LNCAP (cell line): Measurements from ENCODE around the gene CACNA1C.
A peak's percentile ranks its signal among the peaks of the same experiment; 100 is the strongest.

ENCODE experiments used
- TF ChIP-seq, protein P1 (sequence below): fragments of 450-650 bp; IDR thresholded peaks from 2 replicates; pipeline ENCODE4 v1.5.1; 2017; ENCODE audit warnings: mild to moderate bottlenecking

Gene CACNA1C

DNA sequence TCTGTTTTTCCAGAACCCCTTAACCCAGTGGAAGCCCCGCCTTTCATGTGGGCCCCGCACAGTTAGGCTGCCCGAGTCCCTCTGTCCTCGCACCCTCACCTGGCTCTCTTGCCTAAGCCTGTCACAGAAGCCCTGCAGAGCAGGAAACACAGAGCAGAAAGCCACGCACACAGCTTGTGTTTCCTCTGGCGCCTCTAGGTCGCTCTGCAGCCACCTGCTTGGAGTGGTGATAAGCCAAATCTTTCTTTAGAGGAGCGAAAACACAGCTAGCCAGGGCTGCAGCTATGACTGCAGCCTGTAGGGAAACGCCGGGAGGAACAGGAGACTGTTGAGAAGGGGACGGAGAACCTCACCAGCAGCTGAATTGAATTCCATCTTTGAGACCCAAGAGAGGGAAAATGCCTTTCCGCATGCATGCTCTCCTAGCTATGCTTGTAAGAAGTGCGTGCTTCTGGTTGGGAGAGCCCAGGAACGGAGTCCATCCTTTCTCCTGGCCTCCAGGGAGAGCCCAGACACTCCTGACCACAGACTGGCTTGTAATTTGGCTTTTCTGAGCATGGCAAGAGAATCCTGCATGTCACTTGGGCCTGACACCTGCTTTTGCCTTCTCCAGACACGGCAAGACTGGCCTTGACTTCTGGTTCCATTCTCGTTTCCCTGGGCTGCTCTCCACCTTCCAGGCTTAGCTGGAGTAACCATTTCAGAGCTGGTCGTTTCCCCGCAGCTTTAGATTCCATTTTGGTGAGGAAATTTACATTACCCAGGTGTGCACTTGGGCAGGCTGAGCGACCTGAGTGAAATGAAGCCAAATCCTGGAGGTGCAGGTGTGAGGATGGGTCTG, 301.6 kb downstream of the CACNA1C start:
- TF ChIP-seq, protein P1, sequence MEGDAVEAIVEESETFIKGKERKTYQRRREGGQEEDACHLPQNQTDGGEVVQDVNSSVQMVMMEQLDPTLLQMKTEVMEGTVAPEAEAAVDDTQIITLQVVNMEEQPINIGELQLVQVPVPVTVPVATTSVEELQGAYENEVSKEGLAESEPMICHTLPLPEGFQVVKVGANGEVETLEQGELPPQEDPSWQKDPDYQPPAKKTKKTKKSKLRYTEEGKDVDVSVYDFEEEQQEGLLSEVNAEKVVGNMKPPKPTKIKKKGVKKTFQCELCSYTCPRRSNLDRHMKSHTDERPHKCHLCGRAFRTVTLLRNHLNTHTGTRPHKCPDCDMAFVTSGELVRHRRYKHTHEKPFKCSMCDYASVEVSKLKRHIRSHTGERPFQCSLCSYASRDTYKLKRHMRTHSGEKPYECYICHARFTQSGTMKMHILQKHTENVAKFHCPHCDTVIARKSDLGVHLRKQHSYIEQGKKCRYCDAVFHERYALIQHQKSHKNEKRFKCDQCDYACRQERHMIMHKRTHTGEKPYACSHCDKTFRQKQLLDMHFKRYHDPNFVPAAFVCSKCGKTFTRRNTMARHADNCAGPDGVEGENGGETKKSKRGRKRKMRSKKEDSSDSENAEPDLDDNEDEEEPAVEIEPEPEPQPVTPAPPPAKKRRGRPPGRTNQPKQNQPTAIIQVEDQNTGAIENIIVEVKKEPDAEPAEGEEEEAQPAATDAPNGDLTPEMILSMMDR = no peak

DNA sequence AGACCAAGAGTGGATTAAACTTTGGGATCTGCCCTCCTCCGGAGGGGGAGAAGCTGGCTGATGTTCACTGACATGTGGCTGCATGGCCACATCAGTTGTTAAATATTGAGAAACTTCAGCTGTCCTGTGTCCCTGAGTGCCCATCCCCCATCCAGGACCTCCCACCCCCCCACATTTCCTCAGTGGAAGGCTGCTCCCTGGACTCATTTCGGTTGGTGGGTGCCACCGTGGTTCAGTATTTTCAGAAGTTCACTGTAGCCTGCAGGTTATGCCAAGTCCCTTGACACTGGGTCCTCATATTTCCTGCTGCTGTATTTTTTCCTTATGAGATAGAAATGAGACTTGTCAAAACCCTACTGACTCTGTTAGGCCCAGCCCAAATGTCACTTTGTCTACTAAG, 302.4 kb downstream of the CACNA1C start:
- TF ChIP-seq, protein P1 = no peak

DNA sequence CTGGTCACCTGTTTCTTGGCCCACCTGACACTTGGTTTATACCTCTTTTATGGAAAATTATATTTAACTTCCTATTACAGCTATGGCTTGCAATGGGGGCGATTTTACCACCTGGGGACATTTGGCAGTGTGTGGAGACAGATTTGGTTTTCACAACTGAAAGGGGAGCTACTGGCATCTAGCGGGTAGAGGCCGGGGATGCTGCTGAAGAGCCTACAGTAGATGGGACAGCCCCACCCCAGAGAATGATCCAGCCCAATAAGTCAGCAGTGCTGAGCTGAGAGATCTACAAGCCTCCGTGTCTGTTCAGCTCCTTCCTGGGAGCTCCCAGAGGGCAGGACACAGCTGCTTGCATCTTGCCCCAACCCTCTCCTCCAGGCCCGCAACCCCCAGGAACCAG, 302.8 kb downstream of the CACNA1C start:
- TF ChIP-seq, protein P1 = no peak

DNA sequence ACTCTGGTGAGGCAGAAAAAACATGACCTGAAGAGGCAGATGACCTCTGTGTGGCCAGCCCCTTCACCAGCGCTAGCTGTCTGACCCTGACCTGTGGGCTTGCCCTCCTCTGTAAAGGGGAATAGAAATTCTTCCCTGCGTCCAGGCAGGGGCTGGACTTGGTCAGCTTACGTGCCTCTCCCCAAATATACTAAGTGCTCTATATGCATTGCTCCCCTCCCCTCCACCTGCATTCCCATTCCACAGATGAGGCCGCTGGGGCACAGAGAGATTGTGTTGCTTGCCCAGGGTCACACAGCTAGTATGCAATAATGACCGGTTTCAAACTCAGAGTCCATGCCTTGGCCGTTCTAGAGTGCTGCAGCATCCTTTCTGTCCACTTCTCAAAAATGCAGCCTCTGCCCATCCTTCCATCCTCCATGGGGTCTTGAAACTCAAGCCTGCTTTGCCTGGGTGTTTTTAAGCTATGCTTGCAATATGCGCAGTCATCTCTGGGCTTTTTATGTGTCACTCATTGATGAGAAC, 303.9 kb downstream of the CACNA1C start:
- TF ChIP-seq, protein P1 = no peak

DNA sequence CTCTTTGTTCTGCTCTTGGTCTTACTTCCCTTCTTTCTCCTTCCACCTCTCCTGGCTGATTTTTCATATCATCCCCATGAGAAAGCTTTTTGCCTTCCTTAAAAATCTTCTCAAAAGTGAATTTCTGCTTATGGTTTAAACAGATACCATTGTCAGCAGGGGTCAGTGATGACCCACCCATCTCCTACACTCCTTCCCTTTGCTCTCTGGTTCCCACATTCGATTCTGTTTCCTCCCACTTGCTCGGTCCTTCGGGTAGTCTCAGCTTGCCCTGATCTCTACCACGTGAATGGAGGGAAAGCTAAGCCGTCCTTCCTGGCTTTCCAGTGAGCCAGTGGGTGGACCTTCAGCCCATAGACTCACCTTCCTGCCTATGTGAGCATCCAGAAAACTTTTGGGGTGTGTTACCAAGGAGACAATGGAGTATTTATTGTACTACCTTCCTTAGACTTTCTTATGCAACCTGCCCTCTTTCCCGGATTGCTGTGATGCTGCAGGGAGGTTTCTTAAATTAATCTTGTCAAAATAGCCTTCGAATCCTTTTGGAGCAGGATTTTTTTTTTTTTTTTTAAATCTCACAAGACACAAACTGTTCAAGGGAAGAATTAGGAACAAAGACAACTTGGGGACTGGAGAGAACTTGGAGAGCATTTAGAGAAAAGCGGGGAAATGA, 306.3 kb downstream of the CACNA1C start:
- TF ChIP-seq, protein P1 = no peak

DNA sequence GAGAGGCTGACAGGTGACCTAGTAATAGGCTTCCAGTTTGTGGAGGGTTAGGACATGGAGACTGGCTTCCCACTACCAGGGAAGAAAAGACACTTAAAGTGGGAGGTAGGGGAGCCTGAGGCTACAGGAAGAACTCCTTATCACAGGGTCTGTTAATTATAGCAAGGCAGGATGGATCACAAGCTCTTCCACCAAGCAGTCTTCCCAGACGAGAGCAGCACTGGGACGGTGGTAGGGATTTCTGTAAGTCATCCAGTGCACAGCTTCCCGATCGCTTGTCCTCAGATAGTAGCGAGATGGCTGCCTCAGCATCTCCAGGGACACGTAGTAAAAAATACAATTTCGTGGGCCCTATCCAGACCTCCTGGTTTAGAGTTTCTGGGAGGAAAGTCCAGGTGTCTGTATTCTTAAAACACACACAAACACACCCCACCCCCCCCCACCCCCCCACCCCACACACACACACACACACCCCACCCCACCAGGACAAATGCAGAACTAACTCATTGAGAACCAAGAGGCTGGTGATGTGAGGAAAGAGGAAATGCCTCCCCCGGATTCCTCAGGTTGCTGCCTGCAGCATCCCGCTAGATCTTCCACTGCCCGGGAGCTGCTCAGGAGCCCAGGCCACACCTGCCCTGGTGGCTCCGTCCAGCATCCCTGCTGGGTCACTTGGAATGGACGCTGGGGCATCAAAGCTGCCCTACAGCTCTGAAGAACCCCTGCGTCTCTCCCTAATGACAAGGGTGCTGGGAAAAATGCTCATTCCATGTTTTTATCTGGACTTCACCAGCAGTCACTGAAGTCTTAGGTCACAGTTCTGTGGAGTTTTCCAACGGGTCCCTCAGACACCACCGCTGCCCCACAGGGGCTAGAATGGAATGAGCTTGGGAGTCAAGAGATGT, 307.2 kb downstream of the CACNA1C start:
- TF ChIP-seq, protein P1 = no peak

DNA sequence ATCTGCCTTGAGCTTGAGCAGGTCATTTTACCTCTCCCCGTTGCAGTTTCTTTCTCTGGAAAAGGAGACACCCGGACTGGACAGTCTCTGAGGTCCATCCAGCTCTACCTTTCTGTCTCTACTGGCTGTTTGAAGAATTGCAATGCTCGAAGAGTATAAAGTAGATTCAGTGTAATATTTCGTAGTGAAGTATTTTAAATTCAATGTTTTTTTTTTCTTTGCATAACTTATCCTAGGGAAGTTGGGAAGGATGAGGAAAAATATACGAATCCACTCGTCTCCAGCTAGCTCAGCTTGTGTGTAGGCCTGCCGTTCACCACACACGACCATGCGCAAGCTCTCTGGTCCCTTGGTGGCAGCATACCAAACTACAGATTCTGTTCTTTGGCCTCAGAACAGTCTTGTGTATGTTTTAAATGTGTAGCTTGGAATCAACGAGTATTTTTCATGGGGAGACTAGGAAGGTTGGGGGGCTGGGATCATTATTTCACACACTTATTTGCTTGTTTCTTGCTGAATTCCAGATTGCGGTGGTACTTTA, 307.9 kb downstream of the CACNA1C start:
- TF ChIP-seq, protein P1 = peak; percentile 49
